OCI-LY7 (cell line): ENCODE data around the gene NAPA.

Experiments
- EZH2phosphoT487 ChIP-seq: fragments of 200-600 bp; sonication (generic); IDR thresholded peaks from 2 replicates; pipeline ENCODE4 v1.6.1; 2018; ENCODE audit warnings: low read depth, borderline replicate concordance, mild to moderate bottlenecking, mixed run types, antibody characterized with exemption, low read length, moderate library complexity, mixed read lengths
- TF ChIP-seq, protein P1 (sequence below): fragments of 200-600 bp; sonication (generic); conservative IDR thresholded peaks from 2 replicates; pipeline ENCODE4 v1.5.1; 2014; ENCODE audit warnings: mild to moderate bottlenecking, antibody characterized with exemption, low read length, moderate library complexity, mixed read lengths

- TF ChIP-seq, protein P1, sequence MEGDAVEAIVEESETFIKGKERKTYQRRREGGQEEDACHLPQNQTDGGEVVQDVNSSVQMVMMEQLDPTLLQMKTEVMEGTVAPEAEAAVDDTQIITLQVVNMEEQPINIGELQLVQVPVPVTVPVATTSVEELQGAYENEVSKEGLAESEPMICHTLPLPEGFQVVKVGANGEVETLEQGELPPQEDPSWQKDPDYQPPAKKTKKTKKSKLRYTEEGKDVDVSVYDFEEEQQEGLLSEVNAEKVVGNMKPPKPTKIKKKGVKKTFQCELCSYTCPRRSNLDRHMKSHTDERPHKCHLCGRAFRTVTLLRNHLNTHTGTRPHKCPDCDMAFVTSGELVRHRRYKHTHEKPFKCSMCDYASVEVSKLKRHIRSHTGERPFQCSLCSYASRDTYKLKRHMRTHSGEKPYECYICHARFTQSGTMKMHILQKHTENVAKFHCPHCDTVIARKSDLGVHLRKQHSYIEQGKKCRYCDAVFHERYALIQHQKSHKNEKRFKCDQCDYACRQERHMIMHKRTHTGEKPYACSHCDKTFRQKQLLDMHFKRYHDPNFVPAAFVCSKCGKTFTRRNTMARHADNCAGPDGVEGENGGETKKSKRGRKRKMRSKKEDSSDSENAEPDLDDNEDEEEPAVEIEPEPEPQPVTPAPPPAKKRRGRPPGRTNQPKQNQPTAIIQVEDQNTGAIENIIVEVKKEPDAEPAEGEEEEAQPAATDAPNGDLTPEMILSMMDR = no peak
- TF ChIP-seq EZH2phosphoT487 = no peak
Measured at GRCh38 chr19:47507924-47508553, 6.8 kb downstream of the NAPA start.
